AG20443 (cell line): ENCODE results near the gene OR2D3.
"Not testable (repeated sequence)": the region's sequence is repeated elsewhere in the genome, so short reads cannot be mapped to it uniquely, and the experiment has no call there.

Experiments
- DNase-seq: peaks from one replicate; pipeline ENCODE4 v3.0.0; 2012; ENCODE audit warnings: low spot score, mixed read lengths

The OR2D3 gene

DNA sequence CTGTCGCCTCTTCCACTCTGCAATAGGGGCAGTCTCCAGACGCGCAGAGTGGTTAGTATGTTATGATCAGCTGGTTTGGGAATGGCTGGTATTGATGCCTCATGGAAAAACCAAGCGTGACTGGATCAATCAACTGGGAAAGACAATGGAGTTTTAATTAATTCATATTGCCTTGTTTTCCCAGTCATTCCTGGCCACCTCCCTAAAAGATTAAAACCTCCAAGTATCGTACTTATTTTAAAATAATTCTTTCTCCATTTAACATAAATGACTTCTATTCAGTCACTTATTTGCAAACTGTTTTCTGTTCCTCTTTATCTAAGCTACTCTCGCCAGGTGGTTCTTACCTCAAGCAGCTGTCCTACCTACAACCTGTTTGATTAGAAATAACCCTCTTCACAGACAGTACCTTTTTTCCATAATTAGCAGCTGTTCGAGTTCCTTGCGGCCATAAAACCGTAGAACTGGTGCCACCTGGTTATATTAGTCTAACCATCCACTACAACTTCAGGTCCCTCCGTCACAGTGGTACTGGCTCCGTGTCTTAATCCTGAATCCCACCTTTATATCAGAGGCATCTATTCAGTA lies 6.3 kb downstream of the OR2D3 start:
- DNase-seq: no peak

DNA sequence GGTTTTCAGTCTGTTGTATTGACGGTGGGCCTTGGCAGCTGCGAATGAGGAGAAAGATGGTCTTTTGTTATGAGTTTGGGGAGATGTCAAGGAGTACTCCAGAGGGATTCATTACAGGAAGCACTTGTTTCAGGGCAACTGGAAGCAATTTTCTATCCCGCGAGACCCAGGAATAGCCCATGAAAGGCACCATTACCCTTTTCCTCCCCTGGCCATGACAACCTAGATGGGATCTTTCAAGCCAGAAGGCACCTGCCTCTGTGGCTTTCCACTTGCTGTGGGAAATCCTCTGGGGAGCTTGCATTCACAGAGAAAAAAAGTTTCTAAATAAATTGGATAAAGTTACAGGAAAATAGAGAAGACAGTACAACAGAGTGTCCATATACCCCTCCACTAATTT lies 8.1 kb downstream of the OR2D3 start:
- no peak for DNase-seq

DNA sequence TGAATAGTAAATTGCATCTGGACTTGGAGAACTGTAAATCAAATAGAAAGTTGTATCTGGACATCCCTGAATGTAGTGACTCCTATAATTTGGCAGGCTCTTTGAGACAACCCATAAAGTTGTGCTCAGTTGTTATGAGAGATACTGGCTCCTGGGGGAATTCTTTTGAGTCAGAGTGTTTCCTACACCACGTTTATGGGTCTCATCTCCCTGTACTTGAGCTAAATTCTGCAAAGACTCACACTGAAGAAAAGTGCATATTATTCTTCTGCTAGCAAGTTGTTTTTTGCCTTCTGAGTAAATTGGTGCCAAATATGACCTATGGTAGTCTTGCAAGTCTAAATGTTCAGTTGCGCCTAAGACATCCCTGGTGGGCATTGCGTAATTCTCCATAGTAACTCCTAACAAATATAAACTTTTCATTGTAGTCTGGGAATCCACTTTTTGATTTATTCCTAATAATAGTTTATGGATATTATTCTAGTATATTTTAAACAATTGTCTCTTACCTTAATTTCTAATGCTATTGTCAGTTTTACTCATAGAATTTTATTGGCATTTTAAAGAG lies 10.4 kb downstream of the OR2D3 start:
- no peak for DNase-seq

DNA sequence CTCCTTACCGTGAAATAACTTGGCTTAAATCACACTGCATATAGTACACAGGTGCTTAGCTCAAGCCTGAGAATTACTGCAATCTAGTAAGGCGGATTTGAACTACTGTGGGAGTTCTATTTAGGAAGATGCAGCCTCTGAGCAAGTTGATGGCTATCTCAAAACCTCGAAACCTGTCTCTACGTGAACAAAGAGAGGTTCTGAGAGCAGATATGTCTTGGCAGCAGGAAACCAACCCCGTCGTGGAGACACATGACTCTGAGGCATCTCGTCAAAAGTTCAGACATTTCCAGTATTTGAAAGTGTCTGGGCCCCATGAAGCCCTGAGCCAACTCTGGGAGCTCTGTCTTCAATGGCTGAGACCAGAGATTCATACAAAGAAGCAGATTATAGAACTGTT lies 11.3 kb downstream of the OR2D3 start:
- no peak for DNase-seq

DNA sequence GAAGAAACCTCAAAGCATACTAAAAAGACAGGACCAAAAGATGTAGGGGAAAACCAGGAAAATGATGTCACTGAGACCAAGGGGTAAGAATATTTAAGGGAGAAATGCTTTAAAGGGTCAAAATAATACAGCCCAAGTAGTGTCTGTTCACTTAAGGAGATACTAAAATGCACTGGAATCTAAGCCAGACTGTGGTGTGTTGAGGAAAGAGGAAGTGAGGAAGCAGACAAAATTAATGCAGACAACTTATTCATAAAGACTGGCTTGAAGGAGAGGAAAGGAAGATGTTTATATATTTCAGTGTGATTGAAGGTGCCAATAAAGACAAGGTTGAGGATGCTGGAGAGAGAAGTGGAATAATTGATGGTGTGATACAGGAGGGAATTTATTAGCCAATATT lies 21.2 kb downstream of the OR2D3 start:
- DNase-seq: no peak

DNA sequence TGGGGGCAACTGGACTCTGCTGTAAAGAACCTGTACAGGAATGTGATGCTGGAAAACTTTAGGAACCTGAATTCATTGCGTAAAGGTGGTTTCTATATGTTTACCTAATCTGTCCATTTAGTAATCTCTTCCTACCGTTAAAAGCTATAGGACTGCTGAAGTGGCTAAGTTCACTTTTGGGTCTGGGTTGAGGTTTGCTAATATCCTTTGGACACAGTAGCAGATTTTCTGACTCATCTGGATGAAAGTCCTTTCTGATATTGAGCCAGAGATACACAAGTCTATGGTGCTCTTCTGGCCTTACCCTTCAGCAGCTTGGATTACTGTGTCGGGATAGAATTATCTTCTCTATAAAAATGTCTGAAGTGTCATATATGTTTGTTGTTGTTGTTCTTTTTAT lies 22.3 kb downstream of the OR2D3 start:
- peak; percentile 38 for DNase-seq

DNA sequence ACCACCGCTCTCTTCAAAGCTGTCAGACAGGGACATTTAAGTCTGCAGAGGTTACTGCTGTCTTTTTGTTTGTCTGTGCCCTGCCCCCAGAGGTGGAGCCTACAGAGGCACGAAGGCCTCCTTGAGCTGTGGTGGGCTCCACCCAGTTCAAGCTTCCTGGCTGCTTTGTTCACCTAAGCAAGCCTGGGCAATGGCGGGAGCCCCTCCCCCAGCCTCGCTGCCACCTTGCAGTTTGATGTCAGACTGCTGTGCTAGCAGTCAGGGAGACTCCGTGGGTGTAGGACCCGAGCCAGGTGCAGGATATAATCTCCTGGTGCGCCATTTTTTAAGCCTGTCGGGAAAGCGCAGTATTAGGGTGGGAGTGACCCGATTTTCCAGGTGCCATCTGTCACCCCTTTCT lies 33.4 kb downstream of the OR2D3 start:
- not testable (repeated sequence) for DNase-seq

DNA sequence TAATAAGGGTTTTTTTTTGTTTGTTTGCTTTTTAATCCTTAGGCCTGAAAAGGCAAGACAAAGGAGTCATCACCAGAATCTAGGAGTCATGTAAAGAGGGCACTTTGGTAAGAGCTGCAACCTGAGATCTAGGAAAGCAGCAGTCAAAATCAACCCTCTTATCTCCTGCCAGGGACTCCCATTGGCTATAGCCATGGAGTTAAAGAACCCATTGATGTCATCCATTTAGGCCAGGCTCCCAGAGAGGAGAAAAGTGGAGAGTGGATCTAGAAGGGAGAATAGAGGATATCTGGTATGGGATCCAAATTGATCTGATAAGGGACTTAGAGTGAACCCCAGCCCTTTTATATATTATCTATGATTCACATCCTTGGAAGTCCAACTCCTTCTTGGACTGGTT lies 41.3 kb downstream of the OR2D3 start:
- DNase-seq: no peak

DNA sequence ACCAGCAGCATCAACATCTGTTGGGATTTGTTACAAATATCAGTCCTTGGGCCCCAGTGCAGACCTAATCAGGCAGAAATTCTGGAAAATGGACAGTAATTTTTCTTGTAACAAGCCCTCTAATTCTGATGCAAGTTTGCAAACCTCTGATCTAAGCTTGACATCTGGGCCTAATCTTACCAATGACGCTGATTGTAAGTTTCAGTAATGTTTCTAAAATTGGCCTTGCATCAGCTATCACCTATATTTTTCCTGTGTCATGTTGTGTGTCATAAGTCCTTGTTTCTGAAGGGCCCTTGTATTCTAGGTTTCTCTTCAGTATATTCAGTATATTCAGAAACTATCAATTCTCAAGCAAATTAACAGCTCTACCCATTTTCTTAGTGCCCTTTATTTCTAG lies 41.9 kb downstream of the OR2D3 start:
- no peak for DNase-seq

DNA sequence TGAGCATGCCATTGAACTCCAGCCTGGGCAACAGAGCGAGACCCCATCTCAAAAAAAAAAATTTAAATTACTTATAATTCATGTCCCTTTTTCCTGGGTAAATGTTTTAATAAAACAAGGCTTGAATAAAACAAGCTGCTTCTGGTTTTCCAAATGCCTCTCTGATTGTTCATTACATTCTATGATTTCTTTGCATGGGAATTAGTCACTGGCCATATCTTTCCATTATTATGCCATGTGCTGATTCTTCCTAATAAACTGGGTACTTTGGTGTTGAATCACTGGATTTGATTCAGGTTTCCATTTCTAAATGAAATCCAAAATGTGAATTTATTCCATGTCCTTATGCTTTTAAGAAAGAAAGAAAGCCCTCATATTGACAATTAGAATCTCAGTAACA lies 48.0 kb downstream of the OR2D3 start:
- peak; percentile 38 for DNase-seq

DNA sequence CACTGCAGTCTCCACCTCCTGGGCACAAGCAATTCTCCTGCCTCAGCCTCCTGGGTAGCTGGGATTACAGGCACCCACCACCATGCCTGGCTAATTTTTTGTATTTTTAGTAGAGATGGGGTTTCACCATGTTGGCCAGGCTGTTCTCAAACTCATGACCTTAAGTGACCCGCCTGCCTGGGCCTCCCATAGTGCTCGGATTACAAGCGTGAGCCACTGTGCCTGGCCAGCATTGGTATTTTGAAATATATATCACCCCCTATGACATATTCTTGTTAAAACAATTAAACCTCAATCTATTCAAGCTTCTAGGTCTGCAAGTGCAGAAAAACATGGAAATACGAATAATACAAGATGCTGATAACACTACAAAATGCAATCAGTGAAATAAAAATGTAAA lies 49.1 kb downstream of the OR2D3 start:
- not testable (repeated sequence) for DNase-seq
